Uterus (tissue), 4 donors: ENCODE measurements around the gene COA6. TPM values are rescaled to one million over a fixed set of nuclear protein-coding genes. Genes with fewer than 3 reads are reported as not detected.

Source experiments
- DNase-seq, 2 donors: peaks; one replicate each; pipeline ENCODE4 v3.0.0-alpha.2; 2019 to 2020
- H3K27ac ChIP-seq, 2 donors: fragments of 200-600 bp; sonication (generic); 1 replicate in 1 of 2; 2 replicates in 1 of 2; pipeline ENCODE4 v1.5.1; 2016 to 2018
- H3K27me3 ChIP-seq, 2 donors: fragments of 200-600 bp; sonication (generic); one replicate each; pipeline ENCODE4 v1.5.1; 2018 to 2019; ENCODE audit warnings: control low read depth in 1 of 2
- H3K36me3 ChIP-seq, 2 donors: fragments of 200-600 bp; sonication (generic); one replicate each; pipeline ENCODE4 v1.5.1; 2019; ENCODE audit warnings: control low read depth in 1 of 2
- H3K4me1 ChIP-seq, 2 donors: fragments of 200-600 bp; sonication (generic); one replicate each; pipeline ENCODE4 v1.5.1; 2018 to 2019; ENCODE audit warnings: control low read depth in 1 of 2
- H3K4me3 ChIP-seq, 2 donors: fragments of 200-600 bp; sonication (generic); 1 replicate in 1 of 2; 2 replicates in 1 of 2; pipeline ENCODE4 v1.5.1; 2018 to 2019; ENCODE audit warnings: mild to moderate bottlenecking in 1 of 2
- H3K9me3 ChIP-seq, 2 donors: fragments of 200-600 bp; sonication (generic); one replicate each; pipeline ENCODE4 v1.5.1; 2019; ENCODE audit warnings: control low read depth in 1 of 2
- POLR2A ChIP-seq, 2 donors: fragments of 450-650 bp; IDR thresholded peaks; one replicate each; pipeline ENCODE4 v1.6.1; 2016; ENCODE audit warnings: antibody characterized with exemption in 2 of 2, mild to moderate bottlenecking in 1 of 2, moderate library complexity in 1 of 2
- intact Hi-C: fragments of 100-400 bp; cut with DNase I; formaldehyde crosslinking; loops from one replicate; pipeline ENCODE4 v1.15.1; 2023; ENCODE audit warnings: low total_unique reads
- total RNA-seq, 4 donors: library from RNA; depleted of rRNA in 3 of 4; stranded (reverse); fragments of >200 nt in 3 of 4; gene quantifications; one replicate each; pipeline versions ENCODE4 v1.1.0 to v1.2.4, GENCODE V29; 2014 to 2023
- TF ChIP-seq, protein P1 (sequence below), 4 experiments: fragments of 200-600 bp in 2 of 4; fragments of 450-650 bp in 2 of 4; sonication (generic) in 2 of 4; IDR thresholded peaks; one replicate each; pipeline ENCODE4 v1.5.1; 2016 to 2019; ENCODE audit warnings: antibody characterized with exemption in 4 of 4, mild to moderate bottlenecking in 2 of 4, moderate library complexity in 1 of 4
- donor health status: DM: yes; HTN: yes; CAD: no.

COA6 gene
- total RNA-seq, 4 donors from 2014 or later = 10.6 to 16.8 (median 14.6) TPM

DNA sequence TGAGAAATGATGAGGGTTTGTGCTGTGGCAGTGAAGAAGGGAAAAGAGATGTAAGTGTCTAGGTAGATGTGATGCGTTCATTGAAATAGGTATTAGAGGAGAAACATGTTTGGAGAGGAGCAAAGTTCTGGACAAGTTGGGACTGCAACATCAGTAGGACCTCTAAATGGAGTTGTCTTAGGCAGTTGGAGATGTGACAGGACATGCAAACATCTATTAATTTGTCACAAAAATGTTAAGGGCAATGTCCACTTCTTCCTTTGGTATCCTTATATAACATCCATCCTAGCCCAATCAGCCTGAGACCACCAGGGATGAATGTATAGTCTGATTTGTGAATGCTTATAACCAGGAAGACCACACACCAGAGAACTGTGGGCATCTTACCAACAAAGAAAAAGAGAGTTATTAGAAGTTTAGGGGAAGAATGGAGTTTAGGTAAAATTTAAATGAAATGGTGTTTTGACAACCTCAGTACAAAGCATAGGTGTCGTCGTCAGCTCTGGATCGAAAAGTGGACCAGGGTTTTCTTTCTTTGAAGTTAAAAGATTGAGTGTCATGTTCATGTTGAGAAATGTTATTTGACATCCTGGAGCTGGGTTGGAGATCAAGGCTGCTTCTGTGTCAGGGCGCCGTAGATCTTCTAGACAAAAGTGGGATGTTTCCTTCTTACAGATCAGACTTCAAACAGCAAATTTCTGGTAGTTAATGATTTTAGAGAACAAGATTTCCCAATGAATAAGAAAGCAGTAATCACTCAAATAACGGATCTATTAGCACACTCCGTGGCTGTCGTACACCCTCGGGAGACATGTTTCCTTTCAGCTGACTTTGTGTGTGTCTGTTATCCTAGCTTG, 8.7 kb downstream of the COA6 start:
- no peaks in the 10 kb centered on the region for H3K36me3 ChIP-seq
- H3K4me1 ChIP-seq = no peaks in the 10 kb centered on the region

DNA sequence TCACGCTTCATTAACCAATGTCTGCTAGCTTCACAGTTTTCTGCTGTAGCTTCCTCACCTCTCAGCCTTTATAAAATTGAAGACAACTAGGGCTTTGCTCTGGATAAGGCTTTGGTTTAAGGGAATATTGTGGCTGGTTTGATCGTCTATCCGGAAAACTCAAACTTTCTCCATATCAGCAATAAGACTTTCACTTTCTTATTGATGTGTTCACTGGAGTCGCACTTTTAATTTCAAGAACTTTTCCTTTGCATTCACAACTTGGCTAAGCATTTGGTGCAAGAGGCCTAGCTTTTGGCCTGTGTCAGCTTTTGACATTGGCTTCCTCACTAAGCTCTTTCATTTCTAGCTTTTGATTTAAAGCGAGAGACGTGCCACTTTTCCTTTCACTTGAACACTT, 12.9 kb downstream of the COA6 start:
- DNase-seq = no peak
- H3K9me3 ChIP-seq = no peaks in the 10 kb centered on the region
- H3K27me3 ChIP-seq = no peaks in the 10 kb centered on the region
- TF ChIP-seq, protein P1, sequence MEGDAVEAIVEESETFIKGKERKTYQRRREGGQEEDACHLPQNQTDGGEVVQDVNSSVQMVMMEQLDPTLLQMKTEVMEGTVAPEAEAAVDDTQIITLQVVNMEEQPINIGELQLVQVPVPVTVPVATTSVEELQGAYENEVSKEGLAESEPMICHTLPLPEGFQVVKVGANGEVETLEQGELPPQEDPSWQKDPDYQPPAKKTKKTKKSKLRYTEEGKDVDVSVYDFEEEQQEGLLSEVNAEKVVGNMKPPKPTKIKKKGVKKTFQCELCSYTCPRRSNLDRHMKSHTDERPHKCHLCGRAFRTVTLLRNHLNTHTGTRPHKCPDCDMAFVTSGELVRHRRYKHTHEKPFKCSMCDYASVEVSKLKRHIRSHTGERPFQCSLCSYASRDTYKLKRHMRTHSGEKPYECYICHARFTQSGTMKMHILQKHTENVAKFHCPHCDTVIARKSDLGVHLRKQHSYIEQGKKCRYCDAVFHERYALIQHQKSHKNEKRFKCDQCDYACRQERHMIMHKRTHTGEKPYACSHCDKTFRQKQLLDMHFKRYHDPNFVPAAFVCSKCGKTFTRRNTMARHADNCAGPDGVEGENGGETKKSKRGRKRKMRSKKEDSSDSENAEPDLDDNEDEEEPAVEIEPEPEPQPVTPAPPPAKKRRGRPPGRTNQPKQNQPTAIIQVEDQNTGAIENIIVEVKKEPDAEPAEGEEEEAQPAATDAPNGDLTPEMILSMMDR (IDR thresholded peaks at IDR 0.05) = no peak
- no peak for TF ChIP-seq POLR2A (IDR thresholded peaks at IDR 0.05)
- no peaks in the 10 kb centered on the region for H3K36me3 ChIP-seq
- H3K27ac ChIP-seq = no peak overlapping the region
- H3K4me3 ChIP-seq = no peak overlapping the region
- intact Hi-C loops = no loop called here
- H3K4me1 ChIP-seq = no peaks in the 10 kb centered on the region

More for the DNA sequence above, 8.7 kb downstream of the COA6 start:
- no peak for DNase-seq
- no peak overlapping the region for H3K4me3 ChIP-seq
- no peak overlapping the region for H3K27ac ChIP-seq
- H3K27me3 ChIP-seq = no peaks in the 10 kb centered on the region
- intact Hi-C loops = no loop called here
- H3K9me3 ChIP-seq = no peaks in the 10 kb centered on the region
- TF ChIP-seq, protein P1 (IDR thresholded peaks at IDR 0.05) = no peak
- no peak for TF ChIP-seq POLR2A (IDR thresholded peaks at IDR 0.05)

DNA sequence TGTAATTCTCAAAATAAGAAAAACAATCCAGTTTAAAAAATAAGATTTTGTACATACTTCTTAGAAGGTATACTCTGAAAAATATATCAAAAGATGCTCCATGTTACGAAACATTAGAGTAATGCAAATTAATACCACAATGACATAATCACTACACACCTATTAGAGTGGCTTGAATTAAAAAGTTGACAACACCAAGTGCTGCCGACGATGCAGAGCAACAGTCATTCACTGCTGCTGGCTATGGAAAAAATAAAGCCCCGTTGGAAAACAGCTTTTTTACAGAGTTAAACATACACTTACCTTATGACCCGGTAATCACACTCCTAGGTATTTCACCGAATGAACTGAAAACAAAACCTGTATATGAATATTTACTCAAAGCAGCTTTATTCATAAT, 14.8 kb downstream of the COA6 start:
- no peak for TF ChIP-seq POLR2A (IDR thresholded peaks at IDR 0.05)
- TF ChIP-seq, protein P1 (IDR thresholded peaks at IDR 0.05) = no peak
- Histone ChIP-seq H3K9me3 (no peaks in the 10 kb centered on the region), H3K4me1 (no peaks in the 10 kb centered on the region), H3K4me3 (no peak overlapping the region), H3K36me3 (no peaks in the 10 kb centered on the region), H3K27me3 (no peaks in the 10 kb centered on the region), H3K27ac (no peak overlapping the region)
- no peak for DNase-seq
- intact Hi-C loops = no loop called here

DNA sequence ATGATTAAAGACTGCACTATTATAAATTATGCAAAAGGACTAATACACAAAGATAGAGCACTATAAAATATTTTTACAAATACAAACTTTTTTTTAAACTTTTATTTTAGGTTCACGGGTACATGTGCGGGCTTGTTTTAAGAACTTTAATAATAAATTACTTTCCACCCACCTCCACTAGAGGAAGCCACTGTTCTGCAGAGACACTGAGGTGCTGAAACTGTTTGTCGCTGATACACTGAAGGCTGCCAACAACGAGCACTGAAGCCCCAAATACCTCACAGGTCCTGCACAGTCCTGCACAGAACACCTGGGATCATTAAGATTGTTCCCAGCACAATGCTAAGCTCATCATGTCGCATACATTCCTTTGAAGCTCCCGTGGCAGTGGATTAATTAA, 19.9 kb downstream of the COA6 start:
- no peak overlapping the region for H3K27ac ChIP-seq
- no peaks in the 10 kb centered on the region for H3K4me1 ChIP-seq
- TF ChIP-seq, protein P1 (IDR thresholded peaks at IDR 0.05) = no peak
- TF ChIP-seq POLR2A (IDR thresholded peaks at IDR 0.05) = no peak
- H3K9me3 ChIP-seq = no peaks in the 10 kb centered on the region
- DNase-seq = no peak
- H3K27me3 ChIP-seq = no peaks in the 10 kb centered on the region
- no peak overlapping the region for H3K4me3 ChIP-seq
- H3K36me3 ChIP-seq = no peaks in the 10 kb centered on the region
- intact Hi-C loops = no loop called here

DNA sequence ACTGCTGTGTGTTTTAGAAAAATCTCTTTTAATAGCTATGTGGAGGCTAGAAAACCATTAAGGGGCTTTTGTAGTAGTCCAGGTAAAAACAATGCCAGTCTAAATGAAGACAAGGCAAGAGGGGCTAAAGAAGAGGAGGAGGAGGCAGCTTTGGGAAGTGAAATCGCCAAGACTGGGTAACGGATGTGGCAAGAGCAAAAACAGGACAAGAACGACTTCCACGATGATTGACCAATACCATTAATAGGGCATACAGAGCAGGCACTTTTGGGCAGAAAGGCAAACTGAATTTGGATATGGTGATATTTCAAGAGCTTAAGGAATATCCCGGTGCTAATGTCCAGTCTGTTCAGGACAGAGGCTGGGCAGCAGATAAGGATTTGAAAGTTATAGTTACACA, 22.0 kb downstream of the COA6 start:
- DNase-seq = no peak
- H3K27me3 ChIP-seq = no peaks in the 10 kb centered on the region
- H3K9me3 ChIP-seq = no peaks in the 10 kb centered on the region
- no peaks in the 10 kb centered on the region for H3K4me1 ChIP-seq
- intact Hi-C loops = no loop called here
- TF ChIP-seq, protein P1 (IDR thresholded peaks at IDR 0.05) = no peak
- no peak for TF ChIP-seq POLR2A (IDR thresholded peaks at IDR 0.05)
- H3K4me3 ChIP-seq = no peak overlapping the region
- no peaks in the 10 kb centered on the region for H3K36me3 ChIP-seq
- no peak overlapping the region for H3K27ac ChIP-seq
